Cardiac septum (tissue), 1 donor: ENCODE data around the gene KBTBD7. TPM values are rescaled to one million over a fixed set of nuclear protein-coding genes. Genes with fewer than 3 reads are reported as not detected.

Experiments used
- DNase-seq: peaks from one replicate; pipeline ENCODE4 v3.0.0-alpha.2; 2020; ENCODE audit warnings: low spot score
- intact Hi-C: fragments of 100-400 bp; cut with DNase I; formaldehyde crosslinking; loops from one replicate; pipeline ENCODE4 v1.14.0; 2022
- long read RNA-seq: library from polyadenylated mRNA; unstranded; transcript quantifications from one replicate; pipeline ENCODE4 v2.0.0, GENCODE V29; 2021
- total RNA-seq: library from RNA; stranded (reverse); fragmentation: NEBNext Ultra II Directional; extraction: Animal tissue kit (Norgen Biotek cat#: 25700); gene quantifications from one replicate; pipeline ENCODE4 v1.2.1, GENCODE V29; 2021
- donor health status: DM: no; HTN: no; CAD: no.

KBTBD7 gene, protein sequence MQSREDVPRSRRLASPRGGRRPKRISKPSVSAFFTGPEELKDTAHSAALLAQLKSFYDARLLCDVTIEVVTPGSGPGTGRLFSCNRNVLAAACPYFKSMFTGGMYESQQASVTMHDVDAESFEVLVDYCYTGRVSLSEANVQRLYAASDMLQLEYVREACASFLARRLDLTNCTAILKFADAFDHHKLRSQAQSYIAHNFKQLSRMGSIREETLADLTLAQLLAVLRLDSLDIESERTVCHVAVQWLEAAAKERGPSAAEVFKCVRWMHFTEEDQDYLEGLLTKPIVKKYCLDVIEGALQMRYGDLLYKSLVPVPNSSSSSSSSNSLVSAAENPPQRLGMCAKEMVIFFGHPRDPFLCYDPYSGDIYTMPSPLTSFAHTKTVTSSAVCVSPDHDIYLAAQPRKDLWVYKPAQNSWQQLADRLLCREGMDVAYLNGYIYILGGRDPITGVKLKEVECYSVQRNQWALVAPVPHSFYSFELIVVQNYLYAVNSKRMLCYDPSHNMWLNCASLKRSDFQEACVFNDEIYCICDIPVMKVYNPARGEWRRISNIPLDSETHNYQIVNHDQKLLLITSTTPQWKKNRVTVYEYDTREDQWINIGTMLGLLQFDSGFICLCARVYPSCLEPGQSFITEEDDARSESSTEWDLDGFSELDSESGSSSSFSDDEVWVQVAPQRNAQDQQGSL
- 5.0 TPM for total RNA-seq
- long read RNA-seq, full-length matches to known transcripts, result 14 of 14 reads
- long read RNA-seq, partial matches to known transcripts, result 0 of 14 reads
- long read RNA-seq, other reads (novel, unspliced or antisense), result 0 of 14 reads

DNA sequence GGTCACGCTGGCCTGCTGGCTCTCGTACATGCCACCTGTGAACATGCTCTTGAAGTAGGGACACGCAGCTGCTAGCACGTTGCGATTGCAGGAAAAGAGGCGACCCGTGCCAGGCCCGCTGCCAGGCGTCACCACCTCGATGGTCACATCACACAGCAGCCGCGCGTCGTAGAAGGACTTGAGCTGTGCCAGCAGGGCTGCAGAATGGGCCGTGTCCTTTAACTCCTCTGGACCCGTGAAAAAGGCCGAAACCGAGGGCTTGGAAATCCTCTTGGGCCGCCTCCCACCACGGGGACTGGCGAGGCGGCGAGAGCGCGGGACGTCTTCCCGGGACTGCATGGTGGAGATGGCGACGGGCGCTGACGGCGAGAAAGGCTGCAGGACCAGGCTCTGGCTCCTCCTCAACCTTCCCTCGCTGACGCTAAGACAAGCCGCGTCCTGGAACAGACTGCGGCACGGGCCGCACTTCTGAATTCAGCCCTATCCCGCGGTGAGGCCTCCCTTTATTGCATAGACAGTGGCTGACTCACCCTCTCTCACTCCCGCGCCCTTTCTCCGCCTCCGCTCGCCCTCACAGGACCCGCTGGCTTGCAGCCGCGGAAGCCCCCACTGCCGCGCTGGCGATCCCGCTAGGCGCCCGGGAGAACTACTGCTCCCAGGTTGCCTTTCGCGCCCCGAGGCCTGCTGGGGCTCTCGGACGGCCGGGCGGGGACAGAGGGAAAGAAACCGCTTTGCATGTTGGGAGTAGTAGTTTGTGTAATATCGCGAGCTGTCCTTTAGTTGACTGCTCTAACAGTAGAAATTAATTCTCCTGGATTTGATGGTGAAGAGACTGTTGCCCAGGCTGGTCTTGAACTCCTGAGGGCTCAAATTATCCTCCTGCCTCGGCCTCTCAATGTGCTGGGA lies at the start of gene KBTBD7:
TSS of gene KBTBD7 (minus strand) at position 651 of the 906 bp plus-strand sequence. CDS start at position 339, 312 bp downstream.
- peak; percentile 98 for DNase-seq
- intact Hi-C loops, result loop anchor here (1.0 kb wide), 1 partner anchor 62 kb away; the partner anchor contains the start of gene KBTBD6

DNA sequence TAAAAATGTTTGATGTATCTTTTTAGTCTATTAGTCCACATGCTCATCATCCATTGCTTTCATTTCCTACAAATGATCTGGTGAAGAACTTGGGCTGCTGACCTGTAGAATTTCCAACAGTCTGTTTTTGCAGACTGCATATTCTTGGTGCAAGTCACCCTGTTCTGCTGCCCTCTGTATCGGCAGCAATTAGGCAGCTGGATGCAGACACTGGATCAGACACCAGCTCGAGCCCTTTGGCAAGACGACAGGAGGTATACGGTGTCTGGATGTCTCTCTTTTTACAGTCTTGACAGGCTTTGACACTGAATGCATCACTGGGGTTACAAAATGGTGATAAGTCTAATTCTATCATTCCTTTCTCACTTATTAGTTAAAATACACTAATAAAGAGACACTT lies 47.3 kb upstream of the KBTBD7 start:
- intact Hi-C loops, result no loop called here
- no peak for DNase-seq

DNA sequence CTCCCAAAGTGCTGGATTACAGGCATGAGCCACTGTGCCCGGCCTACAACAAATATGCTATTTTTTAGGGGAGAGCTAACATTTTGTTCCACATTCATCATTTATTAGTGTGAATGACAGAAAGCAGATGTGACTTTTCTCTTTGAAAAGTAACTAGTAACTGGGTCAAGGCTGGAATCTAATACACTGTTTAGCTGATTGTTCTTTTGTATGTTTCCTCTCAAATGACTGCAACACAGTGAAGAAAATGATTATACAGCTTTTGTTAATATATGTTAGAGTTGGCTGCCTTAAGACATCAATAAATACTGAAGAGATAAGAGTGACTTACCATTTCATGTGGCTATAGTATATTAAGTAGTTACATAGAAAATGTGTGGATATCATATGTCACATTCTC lies 42.0 kb upstream of the KBTBD7 start:
- intact Hi-C loops, result no loop called here
- DNase-seq, result no peak

DNA sequence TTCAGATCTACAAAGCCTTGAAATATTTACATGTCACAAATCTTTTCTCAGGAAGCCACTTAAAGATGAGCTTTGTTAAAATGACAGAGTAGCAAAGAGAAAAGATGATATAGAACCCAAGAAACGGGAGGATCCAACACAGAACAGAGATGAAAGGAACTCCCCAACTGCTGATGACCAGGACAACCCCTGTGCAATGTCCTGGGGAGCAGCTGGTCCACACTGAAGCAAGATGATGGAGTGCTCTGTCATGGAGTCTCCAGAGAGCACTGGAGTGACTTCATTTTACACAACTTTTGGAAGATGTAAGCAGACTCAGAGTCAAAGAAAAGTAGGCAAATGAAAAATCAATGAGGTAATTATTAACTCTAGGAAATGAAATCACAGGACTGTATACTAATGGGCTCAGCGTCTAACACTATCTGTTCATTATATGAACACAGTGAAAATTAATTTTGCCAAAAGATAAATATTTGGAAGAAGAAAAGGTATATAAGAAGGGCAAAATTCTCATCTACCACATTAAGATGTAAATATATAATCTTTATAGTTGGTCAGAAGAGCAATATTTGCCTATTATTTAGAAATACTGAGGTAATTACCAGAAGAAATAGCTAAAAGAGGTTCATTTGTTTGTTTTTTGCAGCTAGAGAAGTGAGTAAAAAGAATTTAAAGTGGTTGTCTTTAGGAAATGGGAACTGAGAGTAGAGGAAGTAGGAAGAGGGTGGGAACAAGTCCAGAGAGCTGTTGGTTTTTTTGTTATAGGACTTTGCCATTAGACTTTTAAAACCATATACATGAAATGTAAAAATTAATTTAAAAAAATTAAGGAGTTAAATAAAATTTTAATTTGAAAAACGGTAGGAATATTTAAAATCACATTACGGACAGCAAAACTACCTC lies 38.5 kb upstream of the KBTBD7 start:
- intact Hi-C loops, result no loop called here
- no peak for DNase-seq

DNA sequence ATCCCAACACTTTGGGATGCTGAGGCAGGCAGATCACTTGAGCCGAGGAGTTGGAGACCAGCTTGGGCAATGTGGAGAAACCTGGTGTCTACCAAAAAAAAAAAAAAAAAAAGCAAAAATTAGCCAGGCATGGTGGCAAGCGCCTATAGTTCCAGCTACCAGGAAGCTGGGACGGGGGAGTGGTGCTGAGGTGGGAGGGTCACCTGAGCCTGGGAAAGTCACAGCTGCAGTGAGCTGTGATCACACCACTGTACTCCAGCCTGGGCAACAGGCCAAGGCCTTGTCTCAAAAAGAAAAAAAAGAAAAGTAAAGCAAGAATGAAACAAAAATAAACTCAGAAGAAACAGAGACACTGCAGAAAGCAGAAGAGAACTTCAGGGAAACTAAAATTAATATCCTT lies 37.4 kb upstream of the KBTBD7 start:
- intact Hi-C loops, result no loop called here
- DNase-seq, result no peak

DNA sequence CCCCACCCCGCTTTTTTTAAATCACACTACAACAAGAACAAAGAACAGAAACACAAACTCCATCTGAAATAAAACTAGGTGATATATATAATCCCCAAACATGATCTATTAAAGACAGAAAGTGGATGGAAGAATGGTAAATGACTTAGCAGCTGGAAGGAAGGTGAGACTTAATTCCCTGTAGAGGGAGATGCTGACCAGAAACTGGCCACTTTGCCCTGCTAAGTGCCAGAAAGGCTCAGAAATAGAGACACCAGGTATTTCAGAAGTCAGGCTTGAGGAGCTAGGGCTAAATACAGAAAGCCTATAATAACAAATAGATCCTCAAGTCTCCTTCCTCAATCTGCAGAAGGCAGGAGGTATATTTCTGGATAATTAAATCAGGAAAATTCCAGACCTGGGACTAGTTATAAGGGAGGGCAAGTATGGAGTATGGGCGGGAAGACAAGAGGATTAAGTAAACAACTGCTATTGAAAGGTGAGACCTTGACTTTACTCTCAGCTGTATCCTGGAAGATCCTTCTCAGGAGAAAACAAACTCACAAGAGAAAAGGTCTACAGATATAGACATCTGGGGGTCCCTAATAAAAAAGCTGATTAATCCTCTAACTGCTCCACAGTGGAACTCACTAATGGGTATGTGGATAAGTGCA lies 36.8 kb upstream of the KBTBD7 start:
- intact Hi-C loops, result no loop called here
- DNase-seq, result no peak

DNA sequence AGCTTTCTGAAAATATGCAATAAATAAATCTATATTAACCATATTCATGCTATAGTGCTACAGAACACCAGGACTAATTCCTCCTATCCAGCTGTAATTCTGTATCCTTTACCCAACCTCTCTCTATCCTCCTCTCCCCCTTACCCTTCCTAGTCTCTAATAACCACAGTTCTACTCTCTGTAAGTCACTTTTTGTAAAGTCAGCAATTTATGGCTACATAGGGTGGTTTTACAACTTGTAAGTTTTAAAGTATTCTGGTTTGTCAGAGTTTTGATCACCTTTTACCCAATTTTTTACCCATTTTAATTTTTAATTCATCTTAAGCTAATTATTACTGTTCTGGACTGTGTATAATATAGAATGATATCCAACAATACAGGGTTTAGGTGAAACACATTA lies 35.0 kb upstream of the KBTBD7 start:
- intact Hi-C loops, result no loop called here

DNA sequence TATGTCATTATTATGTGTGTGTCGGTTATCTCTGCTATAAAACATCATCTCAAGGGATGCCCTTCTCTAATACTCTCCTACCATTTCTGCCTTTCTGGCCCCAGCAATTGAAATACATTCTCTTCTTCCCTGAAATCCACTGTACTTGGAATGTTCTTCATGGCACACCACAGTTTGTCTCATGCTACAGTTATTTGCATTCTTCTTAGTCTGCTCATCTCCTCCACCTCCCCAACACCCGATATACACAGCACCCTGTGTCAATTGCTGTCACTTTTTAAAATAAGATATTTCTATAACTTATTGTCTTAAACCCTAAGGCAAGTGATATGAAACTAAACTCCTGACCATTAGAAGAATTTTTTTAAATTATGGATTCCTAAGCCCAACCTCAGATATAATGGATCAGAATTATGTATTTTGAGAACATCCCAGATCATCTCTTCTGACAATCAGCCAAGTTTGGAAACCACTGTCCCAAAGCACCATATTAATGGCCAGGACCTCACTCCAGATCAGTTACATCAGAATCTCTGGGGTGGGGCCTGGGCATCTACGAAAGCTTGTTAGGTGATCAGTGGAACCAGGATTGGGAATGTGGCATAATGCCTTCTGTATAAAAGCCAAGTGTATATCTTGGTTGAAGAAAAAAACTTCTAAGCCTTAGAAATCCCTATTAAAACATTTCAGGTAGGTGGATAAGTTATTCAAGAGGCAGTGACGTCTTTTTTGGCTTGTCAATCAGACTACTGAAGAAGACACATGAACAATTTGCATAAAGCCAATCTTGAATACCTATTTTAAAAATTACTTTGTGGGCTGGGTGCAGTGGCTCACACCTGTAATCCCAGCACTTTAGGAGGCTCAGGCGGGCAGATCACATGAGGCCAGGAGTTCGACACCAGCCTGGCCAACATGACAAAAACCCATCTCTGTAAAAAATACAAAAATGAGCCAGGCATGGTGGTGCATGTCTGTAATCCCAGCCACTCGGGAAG lies 30.0 kb upstream of the KBTBD7 start:
- no peak for DNase-seq
- intact Hi-C loops, result no loop called here

More for the DNA sequence above, 35.0 kb upstream of the KBTBD7 start:
- no peak for DNase-seq

DNA sequence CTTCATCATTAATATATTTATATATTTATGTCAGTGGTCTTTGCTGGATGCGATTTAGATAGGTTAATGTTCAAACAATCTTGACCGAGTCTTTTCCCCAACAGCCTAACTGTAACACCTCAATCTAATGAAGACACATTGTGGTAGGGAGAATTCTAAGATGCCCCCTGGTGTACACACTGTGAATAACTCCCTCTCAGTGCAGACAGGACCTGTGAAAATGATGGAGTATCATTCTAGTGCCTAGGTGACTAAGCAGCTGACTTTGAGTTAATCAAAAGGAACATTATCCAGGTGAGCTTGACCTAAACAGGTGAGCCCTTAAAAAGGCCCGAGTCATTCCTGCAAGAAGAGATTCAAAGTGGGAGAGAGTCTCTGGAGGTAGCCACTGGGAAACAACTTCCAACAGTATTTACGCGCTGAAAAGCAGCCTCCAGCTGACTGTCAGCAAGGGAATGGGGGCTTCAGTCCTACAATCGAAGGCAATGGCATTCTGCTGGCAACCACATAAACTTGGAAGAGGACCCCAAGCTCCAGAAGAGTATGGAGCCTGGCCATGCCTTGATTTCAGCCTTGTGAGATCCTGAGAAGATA lies 28.0 kb upstream of the KBTBD7 start:
- intact Hi-C loops, result loop anchor here (2.0 kb wide), 1 partner anchor 148 kb away; no protein-coding TSS in a partner anchor
- DNase-seq, result no peak

DNA sequence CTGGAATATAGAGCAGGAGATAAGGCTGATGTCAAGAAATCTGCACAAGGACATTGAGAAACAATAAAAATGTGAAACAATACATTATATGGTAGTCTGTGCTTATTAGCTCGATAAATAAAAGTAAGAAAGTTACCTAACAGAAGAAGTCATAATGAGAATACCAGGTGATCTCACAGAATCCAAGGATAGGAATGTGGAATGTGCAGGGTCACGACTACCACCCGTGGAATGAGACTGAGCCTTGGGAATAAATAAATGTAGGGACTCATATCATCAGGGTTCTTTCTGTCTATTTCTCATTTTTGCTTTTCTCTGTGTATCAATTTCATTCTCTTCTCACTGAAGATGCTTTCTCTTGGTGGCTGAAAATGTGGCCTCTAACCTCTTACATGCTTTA lies 26.0 kb upstream of the KBTBD7 start:
- intact Hi-C loops, result no loop called here

DNA sequence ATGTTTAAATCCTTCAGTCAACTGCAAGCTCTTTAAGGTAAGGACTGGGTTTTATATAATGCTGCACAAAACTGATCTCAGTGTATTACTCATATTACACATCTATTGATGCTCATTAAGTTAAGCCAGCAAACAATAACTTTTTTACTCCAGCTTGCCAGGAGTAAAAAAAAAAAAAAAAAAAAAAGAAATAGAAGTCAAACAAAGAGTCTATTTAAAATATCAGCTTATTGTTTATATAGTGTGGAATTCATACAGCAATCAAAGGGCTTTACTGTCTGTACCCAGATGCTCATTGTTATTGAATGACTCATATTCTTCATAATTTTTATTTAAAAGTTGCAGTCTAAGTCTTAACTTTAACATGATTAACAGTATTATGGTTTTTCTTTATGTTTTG lies 21.8 kb upstream of the KBTBD7 start:
- intact Hi-C loops, result no loop called here
- DNase-seq, result no peak

More for the DNA sequence above, 26.0 kb upstream of the KBTBD7 start:
- DNase-seq, result no peak

DNA sequence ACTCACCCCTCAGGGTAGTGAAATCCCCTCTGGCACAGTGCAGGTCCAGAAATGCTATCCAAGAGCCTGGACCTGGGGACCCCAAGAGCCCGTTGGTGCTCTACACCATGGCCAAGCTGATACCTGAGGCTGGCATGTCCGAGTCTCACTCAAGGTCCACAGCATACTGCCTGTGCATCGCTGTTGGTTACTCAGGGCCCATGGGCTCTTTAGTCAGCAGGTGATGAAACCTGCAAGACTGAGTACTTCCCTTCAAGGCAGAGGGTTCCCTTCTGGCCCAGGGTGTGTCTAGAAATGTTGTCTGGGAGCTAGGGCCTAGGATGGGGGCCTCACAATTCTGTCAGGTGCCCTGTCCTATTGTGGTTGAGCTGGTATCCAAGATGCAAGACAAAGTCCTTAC lies 19.6 kb upstream of the KBTBD7 start:
- intact Hi-C loops, result no loop called here
- peak; percentile 78 for DNase-seq

DNA sequence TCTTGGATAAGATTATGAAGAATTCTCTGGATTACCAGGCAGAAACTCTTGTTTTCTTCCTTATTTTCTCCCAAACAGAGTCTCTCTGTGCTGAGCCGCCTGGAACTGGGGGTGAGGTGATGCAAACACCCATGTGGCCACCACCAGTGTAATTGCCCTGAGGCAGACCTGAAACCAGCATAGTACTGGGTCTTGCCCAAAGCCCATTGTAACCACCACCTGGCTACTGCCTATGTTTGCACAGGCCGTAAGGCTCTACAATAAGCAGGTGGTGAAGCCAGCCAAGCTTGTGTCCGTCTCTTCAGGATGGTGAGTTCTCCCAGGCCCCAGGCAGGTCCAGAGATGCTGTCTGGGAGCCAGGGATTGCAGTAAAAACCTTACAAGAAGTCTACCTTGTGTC lies 18.9 kb upstream of the KBTBD7 start:
- no peak for DNase-seq
- intact Hi-C loops, result no loop called here

DNA sequence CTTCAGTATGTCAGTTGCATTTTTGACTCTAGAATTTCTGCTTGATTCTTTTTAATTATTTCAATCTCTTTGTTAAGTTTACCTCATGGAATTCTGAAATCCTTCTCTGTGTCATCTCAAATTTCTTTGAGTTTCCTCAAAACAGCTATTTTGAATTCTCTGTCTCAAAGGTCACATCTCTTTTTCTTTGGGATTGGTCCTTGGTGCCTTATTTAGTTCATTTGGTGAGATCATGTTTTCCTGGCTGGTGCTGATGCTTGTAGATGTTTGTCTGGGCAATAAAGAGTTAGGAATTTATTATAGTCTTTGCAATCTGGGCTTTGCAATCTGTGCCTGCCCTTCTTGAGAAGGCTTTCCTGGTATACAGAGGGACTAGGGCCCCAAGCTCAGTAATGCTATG lies 18.5 kb upstream of the KBTBD7 start:
- intact Hi-C loops, result no loop called here
- no peak for DNase-seq

DNA sequence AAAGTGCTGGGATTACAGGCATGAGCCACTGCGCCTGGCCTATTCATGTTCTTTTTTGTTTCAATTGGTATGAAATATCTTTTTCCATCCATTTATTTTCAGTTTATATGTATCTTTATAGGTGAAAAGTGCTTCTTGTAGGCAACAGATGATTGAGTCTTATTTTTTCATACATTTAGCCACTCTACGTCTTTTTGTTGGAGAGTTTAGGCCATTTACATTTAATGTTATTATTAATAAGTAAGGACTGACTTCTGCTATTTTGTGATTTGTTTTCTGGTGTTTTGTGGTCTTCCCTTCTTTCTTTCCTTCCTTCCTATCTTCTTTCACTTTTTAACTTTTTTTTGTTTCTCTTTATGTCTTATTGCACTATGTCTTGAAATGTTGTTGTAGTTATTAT lies 16.7 kb upstream of the KBTBD7 start:
- intact Hi-C loops, result no loop called here

DNA sequence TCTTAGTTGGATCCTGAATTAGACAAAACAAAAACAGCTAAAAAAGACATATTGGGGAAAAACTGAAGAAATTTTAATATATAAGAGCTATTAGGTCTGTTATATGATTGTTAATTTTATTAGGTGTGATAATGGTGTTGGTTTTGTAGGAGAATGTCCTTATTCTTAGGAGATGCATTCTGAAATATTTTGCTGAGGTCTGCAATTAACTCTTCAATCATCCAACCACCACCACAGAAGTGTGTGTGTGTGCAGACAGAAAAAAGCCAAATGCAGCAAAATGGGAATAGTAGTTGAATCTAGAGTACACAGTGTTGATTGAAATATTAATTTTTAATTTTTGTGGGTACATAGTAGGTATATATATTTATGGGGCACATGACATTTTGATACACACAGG lies 12.1 kb upstream of the KBTBD7 start:
- intact Hi-C loops, result no loop called here
- no peak for DNase-seq

More for the DNA sequence above, 16.7 kb upstream of the KBTBD7 start:
- no peak for DNase-seq

DNA sequence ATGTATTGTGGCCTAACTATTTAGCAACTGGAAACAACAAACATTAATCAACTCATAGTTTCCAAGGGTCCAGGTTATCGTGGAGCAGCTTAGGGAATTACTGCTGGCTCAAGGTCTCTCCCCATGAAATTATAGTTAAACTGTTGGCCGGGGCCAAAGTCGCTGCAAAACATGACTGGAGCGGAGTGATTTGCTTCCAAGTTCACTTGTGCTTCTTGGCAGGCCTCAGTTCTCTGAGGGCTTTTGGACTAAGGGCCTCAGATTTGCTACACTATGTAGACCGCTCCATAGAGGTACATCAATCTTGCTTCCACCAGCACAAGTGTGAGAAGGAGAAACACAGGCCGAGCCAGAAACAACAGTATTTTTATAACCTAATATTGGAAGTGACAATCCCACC lies 9.4 kb upstream of the KBTBD7 start:
- intact Hi-C loops, result no loop called here
- no peak for DNase-seq
